ENCODE results near the gene MEI1. TPM values are rescaled to one million over a fixed set of nuclear protein-coding genes. Genes with fewer than 3 reads are reported as not detected.

Gene MEI1
- 0.20 and 0.26 TPM in 2 replicates for total RNA-seq

GRCh38 chr22:41699264-41700107 is at the start of gene MEI1:
TSS of gene MEI1 (plus strand) at chr22:41699503. CDS start at chr22:41699539, 36 bp downstream.

GRCh38 chr22:41688365-41689211 is 10.7 kb upstream of the MEI1 start, which contains the start of gene SNU13:
TSS of gene SNU13 (minus strand) at chr22:41688867. CDS start at chr22:41688796, 71 bp downstream.

GRCh38 chr22:41800348-41801146 is 101.2 kb downstream of the MEI1 start, which contains the start of gene CCDC134:
TSS of gene CCDC134 (plus strand) at chr22:41800679. CDS start at chr22:41808891, 8,212 bp downstream.

GRCh38 chr22:41832553-41833368 is 133.5 kb downstream of the MEI1 start, which contains the start of gene SREBF2:
TSS of gene SREBF2 (plus strand) at chr22:41833105. CDS start at chr22:41833271, 166 bp downstream.

Other genes with a start within 250 kb of the MEI1 start
- gene PHF5A, start 230.8 kb upstream of the MEI1 start, total RNA-seq = 32.9 and 33.9 TPM in 2 replicates
- 94.5 and 101 TPM in 2 replicates for gene ACO2, start 230.4 kb upstream of the MEI1 start, total RNA-seq
- 27.2 and 35.0 TPM in 2 replicates for gene POLR3H, start 155.0 kb upstream of the MEI1 start, total RNA-seq
- 2.9 and 6.3 TPM in 2 replicates for gene CSDC2, start 138.5 kb upstream of the MEI1 start, total RNA-seq
- gene PMM1, start 109.7 kb upstream of the MEI1 start, total RNA-seq = 23.5 and 25.9 TPM in 2 replicates
- gene DESI1, start 78.5 kb upstream of the MEI1 start, total RNA-seq = 20.8 and 23.9 TPM in 2 replicates
- gene XRCC6, start 78.2 kb upstream of the MEI1 start, total RNA-seq = 249 and 253 TPM in 2 replicates
- 66.7 and 76.8 TPM in 2 replicates for gene SNU13, start 10.6 kb upstream of the MEI1 start, total RNA-seq
- gene CCDC134, start 101.2 kb downstream of the MEI1 start, total RNA-seq = 8.0 and 8.1 TPM in 2 replicates
- gene SREBF2, start 133.6 kb downstream of the MEI1 start, total RNA-seq = 82.1 and 123 TPM in 2 replicates
- not detected in 2 replicates for gene SHISA8, start 215.6 kb downstream of the MEI1 start, total RNA-seq
- not detected in 2 replicates for gene TNFRSF13C, start 227.3 kb downstream of the MEI1 start, total RNA-seq
- 3.9 and 6.8 TPM in 2 replicates for gene CENPM, start 247.6 kb downstream of the MEI1 start, total RNA-seq

Measured in smooth muscle cell of the pulmonary artery (primary cell).